GM12892 (cell line): ENCODE measurements around the gene IRF6.

Source experiments
- POLR2A ChIP-seq: IDR thresholded peaks from 2 replicates; pipeline ENCODE4 v1.6.1; 2011; ENCODE audit warnings: low read depth, low read length, control low read depth
- POLR2AphosphoS5 ChIP-seq: IDR thresholded peaks from 2 replicates; pipeline ENCODE4 v1.6.1; 2011; ENCODE audit warnings: low read depth, low read length, control low read depth
- TAF1 ChIP-seq: IDR thresholded peaks from 2 replicates; pipeline ENCODE4 v1.6.1; 2011; ENCODE audit warnings: low read depth, mild to moderate bottlenecking, control low read depth, low read length, borderline replicate concordance

DNA sequence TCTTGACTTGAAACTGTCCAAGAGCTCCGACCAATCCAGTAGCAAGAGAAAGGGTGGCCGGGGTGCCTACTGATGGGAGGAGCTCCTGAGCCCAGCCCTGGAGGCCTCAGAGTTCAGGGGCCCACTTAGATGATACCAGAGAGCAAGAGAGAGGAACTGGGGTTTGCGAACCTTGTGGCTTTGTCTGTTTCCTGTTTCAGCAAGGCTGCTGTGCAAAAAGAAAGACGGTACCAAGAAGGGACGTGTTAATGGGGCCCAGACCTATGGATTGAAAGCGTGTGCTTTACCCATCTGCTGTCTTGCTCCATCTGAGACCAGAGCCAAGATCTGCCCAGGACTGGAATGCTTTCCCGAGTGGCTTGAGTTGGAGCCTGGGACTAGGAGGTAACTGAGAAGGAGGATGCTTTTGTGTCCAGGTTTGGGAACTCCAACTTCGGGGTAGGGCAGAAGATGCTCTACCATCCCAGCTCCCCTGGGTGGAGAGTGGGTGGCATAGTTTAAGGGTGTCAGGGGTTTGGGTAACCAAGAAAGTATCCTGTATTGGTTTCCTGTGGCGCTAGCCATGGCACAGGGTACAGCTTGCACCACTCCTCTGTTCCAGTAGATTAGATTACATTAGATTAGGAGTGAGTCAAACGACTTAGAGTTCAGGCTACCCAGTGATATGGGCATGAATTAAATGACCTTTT is 49.9 kb downstream of the IRF6 start, which contains the start of gene TRAF3IP3:
- TF ChIP-seq POLR2A, result peak; percentile 92
- peak; percentile 88 for TF ChIP-seq POLR2AphosphoS5
- peak; percentile 78; the same call in 1 of the 2 replicates for TF ChIP-seq TAF1
